Colonic mucosa (tissue), 4 donors: ENCODE measurements around the gene NPAS3. TPM values are rescaled to one million over a fixed set of nuclear protein-coding genes. Genes with fewer than 3 reads are reported as not detected.

Experiments used
- DNase-seq: peaks from one replicate; pipeline ENCODE4 v3.0.0-alpha.2; 2020
- H3K27ac ChIP-seq: fragments of 200-600 bp; one replicate; pipeline ENCODE4 v1.8.0; 2021
- H3K27me3 ChIP-seq: fragments of 200-600 bp; one replicate; pipeline ENCODE4 v1.8.0; 2021
- H3K36me3 ChIP-seq: fragments of 200-600 bp; one replicate; pipeline ENCODE4 v1.8.0; 2021
- H3K4me1 ChIP-seq: fragments of 200-600 bp; one replicate; pipeline ENCODE4 v1.8.0; 2021; ENCODE audit warnings: mild to moderate bottlenecking
- H3K4me3 ChIP-seq: fragments of 200-600 bp; one replicate; pipeline ENCODE4 v1.8.0; 2021
- H3K9ac ChIP-seq, 2 donors: one replicate each; pipeline ENCODE4 v1.7.0; 2013; ENCODE audit warnings: control low read depth in 2 of 2, low read depth in 2 of 2, low read length in 2 of 2
- H3K9me3 ChIP-seq: fragments of 200-600 bp; one replicate; pipeline ENCODE4 v1.8.0; 2021
- intact Hi-C: fragments of 100-400 bp; cut with DNase I; formaldehyde crosslinking; loops from one replicate; pipeline ENCODE4 v1.14.1; 2022
- total RNA-seq, 2 donors: library from RNA; stranded (reverse); fragmentation: NEBNext Ultra II Directional in 1 of 2; extraction: Animal tissue kit (Norgen Biotek cat#: 25700) in 1 of 2; gene quantifications; one replicate each; pipeline ENCODE4 v1.2.1, GENCODE V29; 2021
- TF ChIP-seq, protein P1 (sequence below): fragments of 200-600 bp; IDR thresholded peaks from one replicate; pipeline ENCODE4 v1.8.0; 2022; ENCODE audit warnings: antibody characterized with exemption, mild to moderate bottlenecking
- donor health status: healthy.
- donor health status: DM: no; HTN: no; CAD: no.
- donor health status: DM: no; HTN: no; CAD: no.

The NPAS3 gene
- total RNA-seq, 2 donors from 2014 or later = 0.79 to 1.6 TPM

DNA sequence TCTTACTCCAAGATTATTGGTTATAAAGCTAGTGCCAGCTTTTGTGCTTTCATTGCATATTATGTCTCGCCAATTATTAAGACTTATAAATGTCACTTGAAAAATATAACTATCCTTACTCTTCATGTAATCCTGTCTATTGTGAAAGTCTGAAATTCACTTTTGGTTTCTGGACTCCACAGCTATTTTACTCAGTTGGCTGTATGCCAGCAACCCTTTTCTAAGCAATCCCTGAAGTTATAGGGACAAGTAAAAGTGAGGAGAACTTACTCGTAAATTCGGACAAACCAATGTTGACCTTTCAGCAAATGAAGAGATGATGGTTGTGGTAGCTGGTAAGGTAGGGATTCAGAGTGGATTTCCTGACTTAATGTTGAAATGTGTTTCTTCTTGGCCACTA is 196.3 kb downstream of the NPAS3 start:
- H3K4me1 ChIP-seq = no peaks in the 10 kb centered on the region
- TF ChIP-seq, protein P1, sequence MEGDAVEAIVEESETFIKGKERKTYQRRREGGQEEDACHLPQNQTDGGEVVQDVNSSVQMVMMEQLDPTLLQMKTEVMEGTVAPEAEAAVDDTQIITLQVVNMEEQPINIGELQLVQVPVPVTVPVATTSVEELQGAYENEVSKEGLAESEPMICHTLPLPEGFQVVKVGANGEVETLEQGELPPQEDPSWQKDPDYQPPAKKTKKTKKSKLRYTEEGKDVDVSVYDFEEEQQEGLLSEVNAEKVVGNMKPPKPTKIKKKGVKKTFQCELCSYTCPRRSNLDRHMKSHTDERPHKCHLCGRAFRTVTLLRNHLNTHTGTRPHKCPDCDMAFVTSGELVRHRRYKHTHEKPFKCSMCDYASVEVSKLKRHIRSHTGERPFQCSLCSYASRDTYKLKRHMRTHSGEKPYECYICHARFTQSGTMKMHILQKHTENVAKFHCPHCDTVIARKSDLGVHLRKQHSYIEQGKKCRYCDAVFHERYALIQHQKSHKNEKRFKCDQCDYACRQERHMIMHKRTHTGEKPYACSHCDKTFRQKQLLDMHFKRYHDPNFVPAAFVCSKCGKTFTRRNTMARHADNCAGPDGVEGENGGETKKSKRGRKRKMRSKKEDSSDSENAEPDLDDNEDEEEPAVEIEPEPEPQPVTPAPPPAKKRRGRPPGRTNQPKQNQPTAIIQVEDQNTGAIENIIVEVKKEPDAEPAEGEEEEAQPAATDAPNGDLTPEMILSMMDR = no peak
- no peak overlapping the region for H3K4me3 ChIP-seq
- H3K36me3 ChIP-seq = no peaks in the 10 kb centered on the region
- DNase-seq = no peak
- no peak overlapping the region for H3K9ac ChIP-seq
- H3K27ac ChIP-seq = no peak overlapping the region
- H3K9me3 ChIP-seq = no peaks in the 10 kb centered on the region
- no peaks in the 10 kb centered on the region for H3K27me3 ChIP-seq
- intact Hi-C loops = no loop called here

DNA sequence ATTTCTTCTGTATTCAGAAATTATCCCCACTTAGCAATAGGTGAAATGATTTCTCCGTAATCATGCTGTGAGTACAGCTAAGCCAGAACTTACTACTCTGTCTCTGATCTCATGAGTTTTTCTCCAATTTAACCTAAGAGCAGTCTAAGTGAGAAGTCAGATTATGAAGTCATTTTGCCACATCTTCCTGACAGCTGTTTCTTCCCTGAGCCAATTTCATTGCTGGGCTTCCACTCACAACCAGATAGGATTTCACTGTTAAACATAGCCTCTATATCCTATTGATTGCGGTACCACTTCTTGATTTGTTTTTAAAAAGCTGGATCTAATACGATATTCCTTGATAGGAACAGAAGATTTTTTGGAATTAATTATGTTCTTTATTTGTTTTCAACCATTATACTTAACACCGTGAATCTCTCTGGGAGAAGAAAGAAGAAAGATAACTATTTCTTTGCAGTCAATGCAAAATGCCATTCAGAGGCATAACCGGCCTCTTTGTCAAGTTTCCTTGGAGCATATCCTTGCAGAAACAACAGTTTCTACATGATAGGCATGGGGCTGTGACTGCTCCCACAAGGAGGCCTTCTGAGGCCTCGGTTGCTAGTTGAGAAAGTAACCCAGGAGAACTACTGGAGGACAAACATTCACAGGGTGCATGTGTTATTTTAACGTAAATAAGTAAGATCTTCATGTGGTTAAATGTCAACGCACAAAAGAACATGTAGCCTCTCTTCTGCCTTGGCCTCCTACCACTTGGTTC is 212.2 kb downstream of the NPAS3 start:
- H3K4me1 ChIP-seq = no peaks in the 10 kb centered on the region
- H3K36me3 ChIP-seq = no peaks in the 10 kb centered on the region
- H3K9ac ChIP-seq = no peak overlapping the region
- intact Hi-C loops = no loop called here
- no peaks in the 10 kb centered on the region for H3K9me3 ChIP-seq
- no peak overlapping the region for H3K27ac ChIP-seq
- TF ChIP-seq, protein P1 = no peak
- no peaks in the 10 kb centered on the region for H3K27me3 ChIP-seq
- DNase-seq = no peak
- H3K4me3 ChIP-seq = no peak overlapping the region

DNA sequence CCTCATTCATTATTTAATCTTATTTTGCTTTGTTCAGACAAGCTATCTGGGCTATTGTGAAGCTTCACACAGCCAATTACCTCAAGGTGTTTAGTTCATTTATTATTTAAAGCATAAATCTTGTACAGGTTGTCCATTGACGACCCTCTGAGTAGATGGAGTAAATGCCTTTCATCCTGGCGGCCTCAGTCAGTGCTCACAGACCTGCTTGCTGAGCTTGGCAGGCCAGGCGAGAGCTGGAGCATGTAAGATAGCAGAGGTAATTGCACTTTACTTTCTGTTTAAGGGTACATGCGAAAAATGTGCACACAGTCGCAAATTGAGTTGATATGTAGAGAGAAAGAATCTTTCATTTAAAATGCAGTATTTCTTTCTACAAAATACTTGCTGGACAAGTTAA is 224.4 kb downstream of the NPAS3 start:
- Histone ChIP-seq H3K27ac (no peak overlapping the region), H3K4me1 (no peaks in the 10 kb centered on the region), H3K4me3 (no peak overlapping the region), H3K27me3 (no peaks in the 10 kb centered on the region), H3K9me3 (no peaks in the 10 kb centered on the region), H3K36me3 (no peaks in the 10 kb centered on the region), H3K9ac (no peak overlapping the region)
- DNase-seq = no peak
- intact Hi-C loops = no loop called here
- TF ChIP-seq, protein P1 = no peak

DNA sequence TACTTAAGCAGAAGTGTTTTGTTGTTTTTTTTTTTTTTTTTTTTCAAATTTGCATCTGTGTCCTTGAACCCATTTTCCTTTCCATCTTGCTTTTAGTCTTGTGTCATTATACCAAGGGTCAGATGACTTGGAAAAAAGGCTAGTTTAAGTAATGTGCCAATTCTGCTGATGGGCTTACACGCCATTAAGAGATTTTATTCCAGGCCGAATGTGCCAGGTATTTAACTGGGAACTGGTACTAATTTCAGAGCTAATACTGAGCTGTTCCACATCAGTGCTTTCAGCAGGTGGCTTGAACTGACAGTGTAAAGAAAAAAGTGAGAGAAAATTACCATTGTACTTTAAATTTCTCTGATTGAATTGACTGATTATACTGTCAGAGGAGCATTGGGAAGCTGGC is 224.9 kb downstream of the NPAS3 start:
- no peak overlapping the region for H3K4me3 ChIP-seq
- no peak overlapping the region for H3K9ac ChIP-seq
- DNase-seq = no peak
- intact Hi-C loops = no loop called here
- H3K4me1 ChIP-seq = no peaks in the 10 kb centered on the region
- TF ChIP-seq, protein P1 = no peak
- no peaks in the 10 kb centered on the region for H3K27me3 ChIP-seq
- H3K27ac ChIP-seq = no peak overlapping the region
- H3K36me3 ChIP-seq = no peaks in the 10 kb centered on the region
- H3K9me3 ChIP-seq = no peaks in the 10 kb centered on the region

DNA sequence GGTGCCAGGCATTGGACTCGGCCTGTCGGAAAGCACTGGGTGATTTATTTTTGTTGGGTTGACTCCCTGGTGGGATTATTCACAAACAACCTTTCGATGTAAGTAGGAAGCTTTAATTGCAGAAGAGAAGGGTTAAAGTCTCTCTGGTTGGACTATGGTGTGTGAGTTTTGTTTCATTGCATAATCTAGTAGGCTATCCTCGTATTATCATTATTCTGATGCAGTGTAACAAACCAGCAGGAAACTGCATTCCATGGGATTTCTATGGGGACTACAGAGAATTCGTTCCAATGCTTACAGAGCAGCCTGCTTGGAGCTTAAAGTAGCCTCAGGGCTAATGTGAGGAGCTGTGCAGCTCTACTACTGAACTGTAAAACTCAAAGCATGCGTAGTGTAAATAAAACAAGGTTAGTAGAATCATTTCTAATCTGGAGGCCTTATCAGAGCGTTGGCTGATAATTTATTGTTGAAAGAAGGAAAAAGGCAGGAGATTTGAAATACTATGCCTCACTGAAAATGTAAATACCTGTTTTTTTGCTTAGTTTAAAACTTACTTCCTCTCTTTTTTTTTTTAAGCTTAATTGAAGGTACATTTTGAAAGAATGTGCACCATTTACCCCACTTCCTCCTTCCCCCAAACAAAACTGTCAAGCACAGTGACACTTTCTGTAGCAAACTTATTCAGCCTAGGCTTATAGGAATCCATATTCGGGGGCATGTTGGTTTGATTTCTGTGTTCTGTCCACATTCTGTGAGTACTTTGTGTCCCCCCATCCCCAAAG is 226.7 kb downstream of the NPAS3 start:
- no peaks in the 10 kb centered on the region for H3K9me3 ChIP-seq
- intact Hi-C loops = no loop called here

More for the DNA sequence above, 226.7 kb downstream of the NPAS3 start:
- no peak overlapping the region for H3K4me3 ChIP-seq
- no peak for DNase-seq
- TF ChIP-seq, protein P1 = no peak
- no peaks in the 10 kb centered on the region for H3K4me1 ChIP-seq
- no peaks in the 10 kb centered on the region for H3K27me3 ChIP-seq
- H3K27ac ChIP-seq = no peak overlapping the region
- H3K36me3 ChIP-seq = no peaks in the 10 kb centered on the region
- no peak overlapping the region for H3K9ac ChIP-seq
